Adrenal gland (tissue), 12 donors: ENCODE results near the gene FGGY. TPM values are rescaled to one million over a fixed set of nuclear protein-coding genes. Genes with fewer than 3 reads are reported as not detected.

Experiments
- DNase-seq, 7 donors: peaks; one replicate each; pipeline ENCODE4 v3.0.0-alpha.2; 2019 to 2020
- H3K27ac ChIP-seq, 5 donors: fragments of 200-600 bp; sonication (generic) in 4 of 5; 1 replicate in 3 of 5; 2 replicates in 2 of 5; pipeline versions ENCODE4 v1.5.1 to v1.8.0; 2016 to 2020; ENCODE audit warnings: mild to moderate bottlenecking in 1 of 5
- H3K27me3 ChIP-seq: fragments of 200-600 bp; 2 replicates; pipeline ENCODE4 v1.8.0; 2021
- H3K36me3 ChIP-seq, 2 donors: fragments of 200-600 bp; replicated peaks in 1 of 2; 1 replicate in 1 of 2; 2 replicates in 1 of 2; pipeline versions ENCODE4 v1.5.1 to v1.8.0; 2018 to 2022
- H3K4me1 ChIP-seq, 2 donors: fragments of 200-600 bp; replicated peaks in 1 of 2; 1 replicate in 1 of 2; 2 replicates in 1 of 2; pipeline versions ENCODE4 v1.5.1 to v1.8.0; 2018 to 2021
- H3K4me3 ChIP-seq, 4 donors: fragments of 200-600 bp; sonication (generic) in 3 of 4; one replicate each; pipeline ENCODE4 v1.5.1; 2016 to 2018
- H3K9me3 ChIP-seq, 3 donors: fragments of 200-600 bp; sonication (generic) in 1 of 3; replicated peaks in 1 of 3; 1 replicate in 2 of 3; 2 replicates in 1 of 3; pipeline versions ENCODE4 v1.5.1 to v1.8.0; 2016 to 2021
- POLR2A ChIP-seq, 2 donors: fragments of 450-650 bp; IDR thresholded peaks; one replicate each; pipeline ENCODE4 v1.6.1; 2017; ENCODE audit warnings: antibody characterized with exemption in 2 of 2, mild to moderate bottlenecking in 2 of 2, moderate library complexity in 1 of 2
- WGBS, 4 donors: extraction: QIAGEN DNeasy Blood & Tissue Kit in 2 of 4; methylation state at CpG; one replicate each; pipeline versions ENCODE4 v1.1.5 to v1.1.7; 2013 to 2017; 5-methylcytosine and 5-hydroxymethylcytosine counted together
- intact Hi-C, 2 donors: fragments of 100-400 bp; cut with DNase I; formaldehyde crosslinking; loops; one replicate each; pipeline versions ENCODE4 v1.14.1 to v1.15.0; 2022 to 2023
- polyA plus RNA-seq, 3 donors: library from polyadenylated mRNA; stranded (reverse); fragments of 200-250 nt in 2 of 3; fragments of 350-450 nt in 1 of 3; fragmentation: Illumina TruSeq in 1 of 3; extraction: RNeasy Lipid Tissue Mini Kit (QIAGEN cat#74804) in 1 of 3; gene quantifications; one replicate each; pipeline ENCODE4 v1.2.3, GENCODE V29; 2013 to 2014
- total RNA-seq, 9 donors: library from RNA; depleted of rRNA in 4 of 9; stranded (reverse); fragments of >200 nt in 4 of 9; fragments of 120-200 nt in 1 of 9; fragmentation: NEBNext Ultra II Directional in 1 of 9; extraction: Animal tissue kit (Norgen Biotek cat#: 25700) in 1 of 9; gene quantifications; one replicate each; pipeline versions ENCODE4 v1.1.0 to v1.2.4, GENCODE V29; 2013 to 2023
- TF ChIP-seq, protein P1 (sequence below), 6 experiments: fragments of 450-650 bp in 4 of 6; fragments of 200-600 bp in 2 of 6; sonication (generic) in 1 of 6; IDR thresholded peaks; 1 replicate in 5 of 6; 2 replicates in 1 of 6; pipeline versions ENCODE4 v1.5.1 to v1.8.0; 2016 to 2021; ENCODE audit warnings: antibody characterized with exemption in 6 of 6, mild to moderate bottlenecking in 2 of 6, moderate library complexity in 1 of 6
- donor health status: healthy with polysubstance abuse.
- donor health status: Bipolar disorder and iron deficiency.
- donor health status: DM: yes; HTN: yes; CAD: no.
- donor health status: DM: no; HTN: no; CAD: no.
- donor health status: DM: no; HTN: no; CAD: no.
- donor health status: DM: yes; HTN: yes; CAD: no.

Gene FGGY
- total and polyA plus RNA-seq, 12 donors: 7.4 to 75.5 (median 35.0) TPM

DNA sequence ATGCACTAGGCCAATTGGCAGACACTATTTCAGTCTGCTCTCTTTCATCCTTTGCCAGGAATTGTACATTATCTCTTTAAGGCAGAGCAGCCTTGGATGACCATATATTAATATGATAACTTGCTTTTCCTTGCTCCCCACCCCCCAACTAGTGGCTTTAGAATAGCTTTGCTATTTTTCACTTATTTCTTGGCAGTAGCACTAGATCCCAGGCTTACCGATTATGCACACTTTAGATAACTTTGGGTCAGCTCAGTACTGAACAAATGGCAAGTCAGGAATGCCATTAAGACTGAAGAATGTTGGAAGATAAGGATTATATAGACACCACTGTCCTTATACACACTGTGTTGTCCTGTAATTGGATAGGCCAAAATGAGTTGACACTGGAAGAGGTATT lies 146.4 kb downstream of the FGGY start:
- Histone ChIP-seq H3K9me3 (no peaks in the 10 kb centered on the region), H3K4me3 (no peak overlapping the region), H3K27me3 (no peaks in the 10 kb centered on the region), H3K27ac (peak overlapping the region; percentile 19 to 60 (median 30)), H3K4me1 (peaks cover 13 to 35% of the 10 kb centered on the region in 2 donors), H3K36me3 (no peaks in the 10 kb centered on the region)
- 15 to 31% (median 26%) methylated on average over 1 of the region's 1 CpG for WGBS, 4 donors
- intact Hi-C loops: no loop called here
- DNase-seq: peak in 2 of 7 donors; percentile 23 to 37
- TF ChIP-seq POLR2A (IDR thresholded peaks at IDR 0.05): no peak
- TF ChIP-seq, protein P1, sequence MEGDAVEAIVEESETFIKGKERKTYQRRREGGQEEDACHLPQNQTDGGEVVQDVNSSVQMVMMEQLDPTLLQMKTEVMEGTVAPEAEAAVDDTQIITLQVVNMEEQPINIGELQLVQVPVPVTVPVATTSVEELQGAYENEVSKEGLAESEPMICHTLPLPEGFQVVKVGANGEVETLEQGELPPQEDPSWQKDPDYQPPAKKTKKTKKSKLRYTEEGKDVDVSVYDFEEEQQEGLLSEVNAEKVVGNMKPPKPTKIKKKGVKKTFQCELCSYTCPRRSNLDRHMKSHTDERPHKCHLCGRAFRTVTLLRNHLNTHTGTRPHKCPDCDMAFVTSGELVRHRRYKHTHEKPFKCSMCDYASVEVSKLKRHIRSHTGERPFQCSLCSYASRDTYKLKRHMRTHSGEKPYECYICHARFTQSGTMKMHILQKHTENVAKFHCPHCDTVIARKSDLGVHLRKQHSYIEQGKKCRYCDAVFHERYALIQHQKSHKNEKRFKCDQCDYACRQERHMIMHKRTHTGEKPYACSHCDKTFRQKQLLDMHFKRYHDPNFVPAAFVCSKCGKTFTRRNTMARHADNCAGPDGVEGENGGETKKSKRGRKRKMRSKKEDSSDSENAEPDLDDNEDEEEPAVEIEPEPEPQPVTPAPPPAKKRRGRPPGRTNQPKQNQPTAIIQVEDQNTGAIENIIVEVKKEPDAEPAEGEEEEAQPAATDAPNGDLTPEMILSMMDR (IDR thresholded peaks at IDR 0.05): no peak

DNA sequence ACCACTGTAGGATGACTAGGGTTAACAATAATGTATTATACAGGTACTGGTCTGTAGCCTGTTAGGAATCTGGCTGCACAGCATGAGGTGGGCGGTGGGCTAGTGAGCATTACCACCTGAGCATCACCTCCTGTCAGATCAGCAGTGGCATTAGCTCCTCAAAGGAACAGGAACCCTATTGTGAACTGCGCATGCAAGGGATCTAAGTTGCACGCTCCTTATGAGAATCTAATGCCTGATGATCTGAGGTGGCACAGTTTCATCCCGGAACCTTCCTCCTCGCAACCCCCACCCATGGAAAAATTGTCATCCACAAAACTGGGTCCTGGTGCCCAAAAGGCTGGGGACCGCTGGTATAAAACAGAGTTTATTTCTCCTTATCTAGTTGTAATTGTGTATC lies 147.6 kb downstream of the FGGY start:
- H3K4me1 ChIP-seq: peaks cover 13 to 35% of the 10 kb centered on the region in 2 donors
- intact Hi-C loops: no loop called here
- no peak overlapping the region for H3K4me3 ChIP-seq
- TF ChIP-seq, protein P1 (IDR thresholded peaks at IDR 0.05): no peak
- no peak for TF ChIP-seq POLR2A (IDR thresholded peaks at IDR 0.05)
- no peak for DNase-seq
- H3K27me3 ChIP-seq: no peaks in the 10 kb centered on the region
- no peak overlapping the region for H3K27ac ChIP-seq
- no peaks in the 10 kb centered on the region for H3K36me3 ChIP-seq
- no peaks in the 10 kb centered on the region for H3K9me3 ChIP-seq
- WGBS, 4 donors: 95 to 100% (median 98%) methylated on average over 5 to 6 of the region's 6 CpGs

DNA sequence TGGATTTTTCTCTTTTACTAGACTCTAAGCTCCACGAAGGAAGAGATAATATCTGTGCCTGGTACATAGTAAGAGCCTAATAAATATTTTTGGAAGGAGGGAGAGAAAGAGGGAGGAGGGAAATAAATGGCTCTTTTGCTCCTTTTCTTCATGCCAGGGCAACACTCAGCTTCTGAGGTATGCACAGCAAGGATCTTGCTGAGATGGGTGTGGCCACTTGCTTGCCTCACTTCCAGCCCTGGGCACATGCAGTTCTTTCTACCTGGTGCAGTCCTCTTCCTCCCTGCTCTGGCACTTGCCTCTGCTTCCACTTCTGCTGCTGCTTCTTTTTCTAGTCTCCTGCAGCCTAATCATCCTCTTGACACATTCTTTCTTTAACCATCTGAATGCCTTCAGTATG lies 148.1 kb downstream of the FGGY start:
- DNase-seq: no peak
- no peak overlapping the region for H3K4me3 ChIP-seq
- intact Hi-C loops: no loop called here
- H3K27me3 ChIP-seq: no peaks in the 10 kb centered on the region
- H3K36me3 ChIP-seq: no peaks in the 10 kb centered on the region
- H3K9me3 ChIP-seq: no peaks in the 10 kb centered on the region
- no peak overlapping the region for H3K27ac ChIP-seq
- 64 to 83% (median 76%) methylated on average over 1 of the region's 1 CpG for WGBS, 4 donors
- no peak for TF ChIP-seq POLR2A (IDR thresholded peaks at IDR 0.05)
- TF ChIP-seq, protein P1 (IDR thresholded peaks at IDR 0.05): no peak
- peaks cover 13 to 35% of the 10 kb centered on the region in 2 donors for H3K4me1 ChIP-seq

DNA sequence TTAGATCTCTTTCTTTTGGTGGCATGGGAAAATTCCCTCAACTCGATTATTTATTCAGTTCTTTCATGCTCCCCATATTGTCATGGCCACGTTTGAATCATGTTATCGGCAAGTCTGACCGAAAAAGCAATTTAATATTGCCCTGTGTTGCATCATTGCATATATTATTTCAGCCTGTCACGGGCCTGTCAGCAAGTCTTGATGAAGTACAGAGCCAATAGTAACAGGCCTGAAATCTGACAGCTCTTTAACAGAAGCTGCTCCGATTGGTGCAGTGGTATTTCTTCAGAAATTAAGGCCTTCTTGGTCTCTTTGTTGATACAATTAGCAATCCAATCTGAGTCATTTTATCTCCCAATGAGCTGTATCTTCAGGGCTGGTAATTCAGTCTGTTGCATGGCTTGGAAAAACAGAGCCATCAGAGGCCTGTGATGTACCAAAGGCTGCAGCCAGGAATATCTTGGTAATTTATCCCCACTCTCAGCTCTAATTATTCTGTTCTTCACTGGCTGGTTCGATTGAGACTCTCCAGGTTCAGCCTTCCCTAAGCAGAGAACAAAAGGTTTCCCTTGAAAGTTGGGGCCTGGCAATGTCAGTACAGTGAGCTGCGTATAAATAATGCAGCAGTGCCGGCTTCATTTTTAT lies 149.5 kb downstream of the FGGY start:
- intact Hi-C loops: no loop called here
- peaks cover 0 to 8% (median 0%) of the 10 kb centered on the region in 3 donors for H3K9me3 ChIP-seq
- peaks cover 13 to 35% of the 10 kb centered on the region in 2 donors for H3K4me1 ChIP-seq
- H3K4me3 ChIP-seq: no peak overlapping the region
- H3K27ac ChIP-seq: peak overlapping the region in 2 of 5 donors; percentile 51 to 78
- 66 to 75% (median 69%) methylated on average over 9 of the region's 9 CpGs for WGBS, 4 donors
- no peaks in the 10 kb centered on the region for H3K36me3 ChIP-seq
- DNase-seq: peak in 4 of 7 donors; percentile 20 to 68 (median 38)
- H3K27me3 ChIP-seq: no peaks in the 10 kb centered on the region
- no peak for TF ChIP-seq POLR2A (IDR thresholded peaks at IDR 0.05)
- TF ChIP-seq, protein P1 (IDR thresholded peaks at IDR 0.05): no peak
